ENCODE data around the gene RSPH1.

DNA sequence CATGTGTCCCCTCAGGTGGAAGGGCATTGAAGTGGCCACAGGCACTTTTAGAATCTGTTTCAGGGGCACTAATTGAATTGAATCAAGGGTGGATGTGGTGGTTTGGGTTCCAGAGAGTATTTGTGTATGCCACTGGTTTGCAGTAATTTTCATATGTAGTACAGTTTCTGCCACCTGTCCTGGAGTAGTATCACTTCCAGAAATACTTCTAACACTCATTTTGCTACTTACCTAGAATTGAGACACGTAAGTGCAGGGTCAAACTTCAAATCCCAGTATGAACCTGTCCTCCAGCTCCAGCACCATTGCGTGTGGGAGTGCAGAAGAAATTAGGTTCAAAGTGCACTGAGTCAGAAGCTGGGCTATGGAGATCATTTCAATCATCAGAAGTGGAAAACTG, 26.8 kb downstream of the RSPH1 start:
- TF ChIP-seq SUZ12 (IDR thresholded peaks at IDR 0.05; ENCODE audit: extremely low read depth, insufficient read depth, insufficient read length) (no peak), ZNF274 (IDR thresholded peaks at IDR 0.05; ENCODE audit: low read depth, low read length) (no peak), YY1 (IDR thresholded peaks at IDR 0.05; ENCODE audit: insufficient read depth, insufficient read length) (no peak)

All from NT2/D1 (cell line).